OCI-LY3 (cell line): ENCODE results near the gene TMEM18.

Experiments used
- EZH2phosphoT487 ChIP-seq: fragments of 200-600 bp; shearing (Covaris generic); IDR thresholded peaks from 2 replicates; pipeline ENCODE4 v1.6.1; 2018; ENCODE audit warnings: antibody characterized with exemption, mixed run types, low read depth
- TF ChIP-seq, protein P1 (sequence below): fragments of 200-600, 300-600 bp; sonication (generic); IDR thresholded peaks from 2 replicates; pipeline ENCODE4 v1.5.1; 2014; ENCODE audit warnings: antibody characterized with exemption, low read length, low read depth

- TF ChIP-seq, protein P1, sequence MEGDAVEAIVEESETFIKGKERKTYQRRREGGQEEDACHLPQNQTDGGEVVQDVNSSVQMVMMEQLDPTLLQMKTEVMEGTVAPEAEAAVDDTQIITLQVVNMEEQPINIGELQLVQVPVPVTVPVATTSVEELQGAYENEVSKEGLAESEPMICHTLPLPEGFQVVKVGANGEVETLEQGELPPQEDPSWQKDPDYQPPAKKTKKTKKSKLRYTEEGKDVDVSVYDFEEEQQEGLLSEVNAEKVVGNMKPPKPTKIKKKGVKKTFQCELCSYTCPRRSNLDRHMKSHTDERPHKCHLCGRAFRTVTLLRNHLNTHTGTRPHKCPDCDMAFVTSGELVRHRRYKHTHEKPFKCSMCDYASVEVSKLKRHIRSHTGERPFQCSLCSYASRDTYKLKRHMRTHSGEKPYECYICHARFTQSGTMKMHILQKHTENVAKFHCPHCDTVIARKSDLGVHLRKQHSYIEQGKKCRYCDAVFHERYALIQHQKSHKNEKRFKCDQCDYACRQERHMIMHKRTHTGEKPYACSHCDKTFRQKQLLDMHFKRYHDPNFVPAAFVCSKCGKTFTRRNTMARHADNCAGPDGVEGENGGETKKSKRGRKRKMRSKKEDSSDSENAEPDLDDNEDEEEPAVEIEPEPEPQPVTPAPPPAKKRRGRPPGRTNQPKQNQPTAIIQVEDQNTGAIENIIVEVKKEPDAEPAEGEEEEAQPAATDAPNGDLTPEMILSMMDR, result no peak
- no peak for TF ChIP-seq EZH2phosphoT487
These were observed 21.6 kb downstream of the TMEM18 start for GRCh38 chr2:655626-656025.
